Measurements from ENCODE around the gene PRPSAP1.

PRPSAP1 gene

GRCh38 chr17:76381633-76382350 is 28.1 kb upstream of the PRPSAP1 start:
- no peak for DNase-seq
- no peak for TF ChIP-seq CTCF (IDR thresholded peaks at IDR 0.05; ENCODE audit: low read depth, low read length)
- H3K27ac ChIP-seq = no peak overlapping the region
- H3K9me3 ChIP-seq (ENCODE audit: severe bottlenecking) = no peaks in the 10 kb centered on the region
- no peaks in the 10 kb centered on the region for H3K36me3 ChIP-seq
- H3K4me3 ChIP-seq (ENCODE audit: low read depth, low read length) = no peak overlapping the region
- H3K27me3 ChIP-seq (ENCODE audit: insufficient read depth, low read depth, severe bottlenecking) = peaks cover 14% of the 10 kb centered on the region

- Histone ChIP-seq H3K4me3 (ENCODE audit: low read depth, low read length) (no peak overlapping the region), H3K27ac (no peak overlapping the region), H3K9me3 (ENCODE audit: severe bottlenecking) (no peaks in the 10 kb centered on the region), H3K27me3 (ENCODE audit: insufficient read depth, low read depth, severe bottlenecking) (peaks cover 6% of the 10 kb centered on the region), H3K36me3 (no peaks in the 10 kb centered on the region)
- DNase-seq = no peak
- no peak for TF ChIP-seq CTCF (IDR thresholded peaks at IDR 0.05; ENCODE audit: low read depth, low read length)
Observed at GRCh38 chr17:76379646-76380376, 26.1 kb upstream of the PRPSAP1 start.

GRCh38 chr17:76379275-76379641 is 25.5 kb upstream of the PRPSAP1 start:
- H3K36me3 ChIP-seq = no peaks in the 10 kb centered on the region
- peaks cover 3% of the 10 kb centered on the region for H3K27me3 ChIP-seq (ENCODE audit: insufficient read depth, low read depth, severe bottlenecking)
- TF ChIP-seq CTCF (IDR thresholded peaks at IDR 0.05; ENCODE audit: low read depth, low read length) = no peak
- DNase-seq = no peak
- no peak overlapping the region for H3K4me3 ChIP-seq (ENCODE audit: low read depth, low read length)
- no peak overlapping the region for H3K27ac ChIP-seq
- no peaks in the 10 kb centered on the region for H3K9me3 ChIP-seq (ENCODE audit: severe bottlenecking)

GRCh38 chr17:76378548-76379274 is 25.0 kb upstream of the PRPSAP1 start:
- Histone ChIP-seq H3K27ac (no peak overlapping the region), H3K9me3 (ENCODE audit: severe bottlenecking) (no peaks in the 10 kb centered on the region), H3K27me3 (ENCODE audit: insufficient read depth, low read depth, severe bottlenecking) (peaks cover 3% of the 10 kb centered on the region), H3K36me3 (no peaks in the 10 kb centered on the region), H3K4me3 (ENCODE audit: low read depth, low read length) (no peak overlapping the region)
- no peak for TF ChIP-seq CTCF (IDR thresholded peaks at IDR 0.05; ENCODE audit: low read depth, low read length)
- no peak for DNase-seq

GRCh38 chr17:76376318-76377133 is 22.8 kb upstream of the PRPSAP1 start:
- Histone ChIP-seq H3K36me3 (no peaks in the 10 kb centered on the region), H3K9me3 (ENCODE audit: severe bottlenecking) (no peaks in the 10 kb centered on the region), H3K27ac (peak overlapping the region; percentile 18), H3K27me3 (ENCODE audit: insufficient read depth, low read depth, severe bottlenecking) (no peaks in the 10 kb centered on the region), H3K4me3 (ENCODE audit: low read depth, low read length) (no peak overlapping the region)
- TF ChIP-seq CTCF (IDR thresholded peaks at IDR 0.05; ENCODE audit: low read depth, low read length) = no peak
- DNase-seq = no peak
